ENCODE data around the gene HHAT.

HHAT gene

GRCh38 chr1:210565306-210565705 lies 236.6 kb downstream of the HHAT start:
- no peak for DNase-seq

- DNase-seq, result no peak
These were observed 239.9 kb downstream of the HHAT start for GRCh38 chr1:210568631-210569030.

GRCh38 chr1:210570116-210570515 lies 241.4 kb downstream of the HHAT start:
- DNase-seq, result no peak

- no peak for DNase-seq
These were observed 242.9 kb downstream of the HHAT start for GRCh38 chr1:210571356-210572284.

- no peak for DNase-seq
These were observed 244.4 kb downstream of the HHAT start for GRCh38 chr1:210573141-210573540.

GRCh38 chr1:210582205-210582970 lies 253.7 kb downstream of the HHAT start:
- no peak for DNase-seq

- DNase-seq, result peak; percentile 81
These were observed 255.9 kb downstream of the HHAT start for GRCh38 chr1:210584439-210585113.

GRCh38 chr1:210586771-210587170 lies 258.1 kb downstream of the HHAT start:
- no peak for DNase-seq

- no peak for DNase-seq
These were observed 258.9 kb downstream of the HHAT start for GRCh38 chr1:210587566-210587965.

GRCh38 chr1:210588357-210588756 lies 259.7 kb downstream of the HHAT start:
- DNase-seq, result no peak

- DNase-seq, result no peak
These were observed 260.2 kb downstream of the HHAT start for GRCh38 chr1:210588946-210589345.

- DNase-seq, result no peak
These were observed 262.5 kb downstream of the HHAT start for GRCh38 chr1:210591214-210591613.

- no peak for DNase-seq
These were observed 265.9 kb downstream of the HHAT start for GRCh38 chr1:210594605-210595004.

- no peak for DNase-seq
These were observed 267.9 kb downstream of the HHAT start for GRCh38 chr1:210596641-210597040.

- no peak for DNase-seq
These were observed 268.9 kb downstream of the HHAT start for GRCh38 chr1:210597555-210598134.

- DNase-seq, result no peak
These were observed 269.5 kb downstream of the HHAT start for GRCh38 chr1:210598135-210598652.

- DNase-seq, result no peak
These were observed 271.9 kb downstream of the HHAT start for GRCh38 chr1:210600421-210601159.

GRCh38 chr1:210603123-210603522 lies 274.4 kb downstream of the HHAT start:
- no peak for DNase-seq

- DNase-seq, result no peak
These were observed 276.4 kb downstream of the HHAT start for GRCh38 chr1:210605099-210605498.

- no peak for DNase-seq
These were observed 278.7 kb downstream of the HHAT start for GRCh38 chr1:210607361-210607760.

GRCh38 chr1:210608767-210609166 lies 280.1 kb downstream of the HHAT start:
- DNase-seq, result no peak

GRCh38 chr1:210616356-210616755 lies 287.7 kb downstream of the HHAT start:
- DNase-seq, result no peak

Data from activated effector memory CD4-positive, alpha-beta T cell treated with anti-CD3 and anti-CD28 coated beads, Interleukin-2, amount 50 U/mL, for 16 hours (primary cell).